Diencephalon (tissue), 1 donor: ENCODE data around the gene GAB3. TPM values are rescaled to one million over a fixed set of nuclear protein-coding genes. Genes with fewer than 3 reads are reported as not detected.

Source experiments
- small RNA-seq: library from RNA; depleted of rRNA; stranded (forward); fragments of <200 nt; gene quantifications from one replicate; pipeline ENCODE3, GENCODE V24; 2014
- total RNA-seq: library from RNA; depleted of rRNA; stranded (reverse); fragments of >200 nt; gene quantifications from one replicate; pipeline ENCODE4 v1.2.3, GENCODE V29; 2014

Gene GAB3
- 1.4 TPM for total RNA-seq

GRCh38 chrX:154750301-154751202 is at the start of gene GAB3:
Gene GAB3 (minus strand): TSS chrX:154751077. CDS start chrX:154751025, 52 bp downstream.

GRCh38 chrX:154762537-154763296 is 11.8 kb upstream of the GAB3 start, which contains the start of gene DKC1:
Gene DKC1 (plus strand): TSS chrX:154762864. CDS start chrX:154762966, 102 bp downstream.

GRCh38 chrX:154653413-154653812 is 97.5 kb downstream of the GAB3 start, which contains the start of gene CTAG2:
Gene CTAG2 (minus strand): TSS chrX:154653579. CDS start chrX:154653515, 64 bp downstream.

Small RNA genes lying within 50 kb of the gene (small RNA-seq; reads per million reads assigned to genes)
- not detected for gene SNORA36A

Other genes with a start within 250 kb of the GAB3 start
- gene FAM3A, start 234.8 kb downstream of the GAB3 start, total RNA-seq = 15.0 TPM
- 17.3 TPM for gene G6PD, start 204.2 kb downstream of the GAB3 start, total RNA-seq
- 6.0 TPM for gene IKBKG, start 203.5 kb downstream of the GAB3 start, total RNA-seq
- not detected for gene CTAG1A, start 165.9 kb downstream of the GAB3 start, total RNA-seq
- gene CTAG1B, start 131.8 kb downstream of the GAB3 start, total RNA-seq = not detected
- gene CTAG2, start 97.5 kb downstream of the GAB3 start, total RNA-seq = not detected
- 27.0 TPM for gene DKC1, start 11.8 kb upstream of the GAB3 start, total RNA-seq
- gene MPP1, start 54.4 kb upstream of the GAB3 start, total RNA-seq = 26.1 TPM
- gene SMIM9, start 83.6 kb upstream of the GAB3 start, total RNA-seq = not detected
- gene F8A1, start 135.3 kb upstream of the GAB3 start, total RNA-seq = 3.9 TPM